IMR-90 (cell line): ENCODE results near the gene ELOVL5. TPM values are rescaled to one million over a fixed set of nuclear protein-coding genes. Genes with fewer than 3 reads are reported as not detected.

Experiments used
- ATAC-seq: fragments of 200-7000 bp; cut with Tn5 transposase; 2 replicates; pipeline ENCODE4 v1.9.1; 2020; ENCODE audit warnings: low read depth, mild to moderate bottlenecking, moderate library complexity
- BruUV-seq: library from RNA; stranded (reverse); fragments of 400-500 nt; replicated peaks from 2 replicates; lab custom pipeline; 2021; lab: Mats Ljungman, UMichigan
- CTCF ChIA-PET: fragments of 300-600 bp; formaldehyde crosslinking; extraction: SDS; loops from one replicate; lab custom pipeline; 2021; ENCODE audit warnings: antibody characterized with exemption; lab: Yijun Ruan, JAX
- POLR2A ChIA-PET: fragments of 300-600 bp; sonication (Branson Sonifier 250); formaldehyde crosslinking; loops from one replicate; lab custom pipeline; 2022; ENCODE audit warnings: antibody characterized with exemption; ENCODE audit not compliant: unreplicated experiment; lab: Charles Lee
- DNase-seq: peaks from one replicate; pipeline ENCODE4 v3.0.0; 2013
- H2AFZ ChIP-seq: replicated peaks from 2 replicates; pipeline ENCODE3; 2013; ENCODE audit warnings: low read length, mild to moderate bottlenecking; ENCODE audit not compliant: poor library complexity
- H2AK5ac ChIP-seq: 2 replicates; pipeline ENCODE4 v1.6.1; 2013; ENCODE audit warnings: low read depth, low read length, inconsistent platforms
- H2AK9ac ChIP-seq: replicated peaks from 2 replicates; pipeline ENCODE3; 2013; ENCODE audit warnings: mild to moderate bottlenecking, low read depth, low read length, moderate library complexity; ENCODE audit not compliant: poor library complexity
- H2BK120ac ChIP-seq: 2 replicates; pipeline ENCODE4 v1.6.1; 2013; ENCODE audit warnings: low read depth, low read length, inconsistent platforms
- H2BK15ac ChIP-seq: 3 replicates; pipeline ENCODE4 v1.6.1; 2013; ENCODE audit warnings: low read depth, low read length, inconsistent platforms
- H2BK20ac ChIP-seq: 2 replicates; pipeline ENCODE4 v1.6.1; 2013; ENCODE audit warnings: low read depth, mild to moderate bottlenecking, inconsistent platforms, low read length, moderate library complexity
- H2BK5ac ChIP-seq: 2 replicates; pipeline ENCODE4 v1.6.1; 2013; ENCODE audit warnings: mild to moderate bottlenecking, low read depth, low read length, inconsistent platforms; ENCODE audit not compliant: poor library complexity, severe bottlenecking
- H3K14ac ChIP-seq: replicated peaks from 2 replicates; pipeline ENCODE4 v1.6.1; 2013; ENCODE audit warnings: low read depth, low read length, inconsistent platforms
- H3K18ac ChIP-seq: 2 replicates; pipeline ENCODE4 v1.6.1; 2013; ENCODE audit warnings: low read depth, low read length, control low read depth
- H3K23ac ChIP-seq: 2 replicates; pipeline ENCODE4 v1.6.1; 2013; ENCODE audit warnings: low read depth, low read length, inconsistent platforms
- H3K27ac ChIP-seq: 2 replicates; pipeline ENCODE4 v1.5.1; 2013; ENCODE audit warnings: mild to moderate bottlenecking, control low read depth, low read length; ENCODE audit not compliant: insufficient read depth
- H3K27me3 ChIP-seq: 2 replicates; pipeline ENCODE4 v1.6.1; 2013; ENCODE audit warnings: low read length; ENCODE audit not compliant: control insufficient read depth, insufficient read depth
- H3K36me3 ChIP-seq: 2 replicates; pipeline ENCODE4 v1.6.1; 2013; ENCODE audit warnings: low read length, mixed read lengths; ENCODE audit not compliant: control insufficient read depth, insufficient read depth
- H3K4ac ChIP-seq: 2 replicates; pipeline ENCODE4 v1.6.1; 2013; ENCODE audit warnings: low read depth, low read length, inconsistent platforms
- H3K4me1 ChIP-seq: 2 replicates; pipeline ENCODE4 v1.6.1; 2013; ENCODE audit warnings: low read length, mixed read lengths; ENCODE audit not compliant: control insufficient read depth, insufficient read depth
- H3K4me2 ChIP-seq: 2 replicates; pipeline ENCODE4 v1.6.1; 2013; ENCODE audit warnings: low read depth, mild to moderate bottlenecking, control low read depth, low read length, moderate library complexity
- H3K4me3 ChIP-seq: 2 replicates; pipeline ENCODE4 v1.5.1; 2013; ENCODE audit warnings: low read depth, mild to moderate bottlenecking, control low read depth, low read length, moderate library complexity; ENCODE audit not compliant: insufficient read depth
- H3K56ac ChIP-seq: 2 replicates; pipeline ENCODE4 v1.6.1; 2013; ENCODE audit warnings: low read length, inconsistent platforms; ENCODE audit not compliant: insufficient read depth; ENCODE audit errors: extremely low read depth
- H3K79me1 ChIP-seq, 2 experiments: 2 replicates each; pipeline ENCODE4 v1.6.1; 2013; ENCODE audit warnings: low read length in 2 of 2, inconsistent platforms in 1 of 2, low read depth in 1 of 2
- H3K9ac ChIP-seq: 2 replicates; pipeline ENCODE4 v1.6.1; 2013; ENCODE audit warnings: low read depth, low read length, control low read depth
- H3K9me1 ChIP-seq: 2 replicates; pipeline ENCODE4 v1.6.1; 2013; ENCODE audit warnings: low read length, inconsistent platforms; ENCODE audit not compliant: insufficient read depth
- H3K9me3 ChIP-seq: 2 replicates; pipeline ENCODE4 v1.6.1; 2013; ENCODE audit warnings: low read length; ENCODE audit not compliant: control insufficient read depth, insufficient read depth
- H4K20me1 ChIP-seq: 2 replicates; pipeline ENCODE4 v1.6.1; 2013; ENCODE audit warnings: low read length, inconsistent platforms; ENCODE audit not compliant: insufficient read depth
- H4K5ac ChIP-seq: 2 replicates; pipeline ENCODE4 v1.6.1; 2013; ENCODE audit warnings: mild to moderate bottlenecking, low read depth, low read length, control low read depth
- H4K8ac ChIP-seq, 2 experiments: 2 replicates each; pipeline ENCODE4 v1.6.1; 2013; ENCODE audit warnings: low read depth in 2 of 2, low read length in 2 of 2, control low read depth in 1 of 2, inconsistent platforms in 1 of 2
- H4K91ac ChIP-seq: 2 replicates; pipeline ENCODE4 v1.6.1; 2013; ENCODE audit warnings: low read depth, low read length, inconsistent platforms; ENCODE audit not compliant: insufficient read depth
- BHLHE40 ChIP-seq: fragments of 150-350 bp; IDR thresholded peaks from 2 replicates; pipeline ENCODE4 v1.6.1; 2016; ENCODE audit warnings: mild to moderate bottlenecking, low read depth, low read length
- CEBPB ChIP-seq: IDR thresholded peaks from 2 replicates; pipeline ENCODE4 v1.6.1; 2012; ENCODE audit warnings: low read depth, low read length, improper control_type of control experiment
- CHD1 ChIP-seq: IDR thresholded peaks from 2 replicates; pipeline ENCODE4 v1.6.1; 2012; ENCODE audit warnings: low read depth, low read length, improper control_type of control experiment
- FOS ChIP-seq: fragments of 150-350 bp; IDR thresholded peaks from 2 replicates; pipeline ENCODE4 v1.6.1; 2016; ENCODE audit warnings: low read depth, low read length
- MAFK ChIP-seq: IDR thresholded peaks from 2 replicates; pipeline ENCODE4 v1.6.1; 2012; ENCODE audit warnings: low read depth, low read length, improper control_type of control experiment
- MAZ ChIP-seq: IDR thresholded peaks from 2 replicates; pipeline ENCODE4 v1.6.1; 2012; ENCODE audit warnings: low read depth, mild to moderate bottlenecking, low read length, improper control_type of control experiment, moderate library complexity, borderline replicate concordance
- MXI1 ChIP-seq: IDR thresholded peaks from 2 replicates; pipeline ENCODE4 v1.6.1; 2012; ENCODE audit warnings: low read depth, mild to moderate bottlenecking, low read length, moderate library complexity, borderline replicate concordance
- NFE2L2 ChIP-seq: fragments of 150-350 bp; IDR thresholded peaks from 2 replicates; pipeline ENCODE4 v1.6.1; 2016; ENCODE audit warnings: low read depth, mild to moderate bottlenecking, low read length
- POLR2A ChIP-seq: IDR thresholded peaks from 2 replicates; pipeline ENCODE4 v1.6.1; 2012; ENCODE audit warnings: mild to moderate bottlenecking, low read depth, low read length
- RAD21 ChIP-seq: IDR thresholded peaks from 2 replicates; pipeline ENCODE4 v1.6.1; 2012; ENCODE audit warnings: low read length, improper control_type of control experiment
- RCOR1 ChIP-seq: IDR thresholded peaks from 2 replicates; pipeline ENCODE4 v1.6.1; 2012; ENCODE audit warnings: mild to moderate bottlenecking, low read length, improper control_type of control experiment; ENCODE audit not compliant: insufficient replicate concordance
- RFX5 ChIP-seq: IDR thresholded peaks from 2 replicates; pipeline ENCODE4 v1.8.0; 2012; ENCODE audit warnings: low read depth, mild to moderate bottlenecking, low read length, moderate library complexity
- SMC3 ChIP-seq: fragments of 150-350 bp; IDR thresholded peaks from 2 replicates; pipeline ENCODE4 v1.6.1; 2016; ENCODE audit warnings: low read depth, mild to moderate bottlenecking, antibody characterized with exemption, low read length, moderate library complexity
- WGBS, 2 experiments: methylation state at CpG; one replicate each; pipeline versions ENCODE4 v1.1.5 to v1.1.7; 2013; ENCODE audit warnings: missing lambda C conversion rate in 2 of 2; ENCODE audit not compliant: insufficient read length in 1 of 2; ENCODE audit errors: extremely low coverage in 2 of 2; 5-methylcytosine and 5-hydroxymethylcytosine counted together
- dilution Hi-C: fragments of 300-500 bp; cut with HindIII; formaldehyde crosslinking; loops from one replicate; pipeline ENCODE4 v1.14.3; 2018; ENCODE audit warnings: low sequenced_read_pairs; ENCODE audit not compliant: unreplicated experiment
- in situ Hi-C: fragments of 300-500 bp; cut with MboI; formaldehyde crosslinking; loops from 3 replicates; pipeline ENCODE4 v1.14.3; 2019; ENCODE audit warnings: low sequenced_read_pairs, inconsistent platforms, mixed read lengths
- intact Hi-C: fragments of 100-400 bp; cut with micrococcal nuclease; formaldehyde crosslinking; loops from 2 replicates; pipeline ENCODE4 v1.10.0; 2022
- polyA plus RNA-seq, 3 experiments: library from polyadenylated mRNA; depleted of rRNA; stranded (reverse); fragments of >200 nt; gene quantifications; 2 replicates each; pipeline ENCODE4 v1.2.3, GENCODE V29; 2012; ENCODE audit warnings: low replicate concordance in 1 of 3
- total RNA-seq: library from RNA; depleted of rRNA; stranded (reverse); fragments of >200 nt; gene quantifications from 2 replicates; pipeline ENCODE4 v1.2.3, GENCODE V29; 2012
- TF ChIP-seq, protein P1 (sequence below): fragments of 150-350 bp; IDR thresholded peaks from 2 replicates; pipeline ENCODE4 v1.6.1; 2016; ENCODE audit warnings: low read depth, mild to moderate bottlenecking, low read length, moderate library complexity, borderline replicate concordance
- TF ChIP-seq, protein P2 (sequence below): fragments of 150-350 bp; IDR thresholded peaks from 2 replicates; pipeline ENCODE4 v1.6.1; 2017; ENCODE audit warnings: mild to moderate bottlenecking, antibody characterized with exemption, low read length, low read depth
- TF ChIP-seq, protein P3 (sequence below): conservative IDR thresholded peaks from 2 replicates; pipeline ENCODE4 v1.5.1; 2012; ENCODE audit warnings: mild to moderate bottlenecking, low read depth, low read length, improper control_type of control experiment

The ELOVL5 gene
- total and polyA plus RNA-seq, 2 of the 4 experiments (the other 2 are of a cell fraction) = 32.1 to 42.3 TPM

DNA sequence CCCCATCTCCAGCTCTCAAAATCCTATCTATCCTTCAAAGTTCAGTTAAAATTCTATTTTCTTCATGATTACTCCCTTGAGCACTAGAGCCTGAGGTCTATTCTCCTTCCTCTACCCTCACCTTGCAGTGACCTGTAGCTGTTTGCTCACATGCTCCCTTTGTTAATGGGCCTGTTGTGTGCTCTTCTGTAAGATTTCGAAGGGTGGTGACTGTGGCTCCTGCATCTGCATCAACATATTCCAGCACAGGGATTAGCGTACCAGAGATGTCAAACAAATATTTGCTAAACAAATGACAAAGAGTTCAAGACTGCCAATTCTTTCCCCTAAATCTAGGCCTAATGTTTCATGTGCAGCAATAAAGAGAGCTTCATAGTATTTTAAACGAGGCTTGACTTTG lies 69.5 kb downstream of the ELOVL5 start:
- no peak overlapping the region for H2AK9ac ChIP-seq
- peaks cover 8% of the 10 kb centered on the region; the same call in 1 of the 2 replicates for H3K9me1 ChIP-seq
- intact Hi-C loops = no loop called here
- no peak overlapping the region for H4K91ac ChIP-seq
- no peak overlapping the region for H3K14ac ChIP-seq
- no peak overlapping the region for H3K4ac ChIP-seq
- POLR2A ChIA-PET = no interaction called here
- CTCF ChIA-PET = interaction anchor here (1.0 kb wide), 1 partner anchor 51 kb away, joined by 3 read pairs; no protein-coding TSS in a partner anchor
- H3K4me3 ChIP-seq = no peak overlapping the region
- H3K9ac ChIP-seq = no peak overlapping the region
- H2BK20ac ChIP-seq = no peak overlapping the region
- H3K56ac ChIP-seq = no peak overlapping the region
- peaks cover 3% of the 10 kb centered on the region; the same call in 1 of the 2 replicates for H3K4me1 ChIP-seq
- ATAC-seq = no peak
- no peak overlapping the region for H3K18ac ChIP-seq
- H3K23ac ChIP-seq = no peak overlapping the region
- H4K5ac ChIP-seq = no peak overlapping the region
- no peaks in the 10 kb centered on the region for H3K9me3 ChIP-seq
- dilution Hi-C loops = no loop called here
- no TSS peak for BruUV-seq
- no peaks in the 10 kb centered on the region; the same call in 1 of the 2 replicates for H4K20me1 ChIP-seq
- no peak overlapping the region for H2BK120ac ChIP-seq
- in situ Hi-C loops = no loop called here
- no peak overlapping the region for H2AK5ac ChIP-seq
- peaks cover 12% of the 10 kb centered on the region for H3K36me3 ChIP-seq
- no peak overlapping the region for H4K8ac ChIP-seq
- no peak overlapping the region for H2BK5ac ChIP-seq
- TF ChIP-seq BHLHE40 = no peak
- TF ChIP-seq, protein P1, sequence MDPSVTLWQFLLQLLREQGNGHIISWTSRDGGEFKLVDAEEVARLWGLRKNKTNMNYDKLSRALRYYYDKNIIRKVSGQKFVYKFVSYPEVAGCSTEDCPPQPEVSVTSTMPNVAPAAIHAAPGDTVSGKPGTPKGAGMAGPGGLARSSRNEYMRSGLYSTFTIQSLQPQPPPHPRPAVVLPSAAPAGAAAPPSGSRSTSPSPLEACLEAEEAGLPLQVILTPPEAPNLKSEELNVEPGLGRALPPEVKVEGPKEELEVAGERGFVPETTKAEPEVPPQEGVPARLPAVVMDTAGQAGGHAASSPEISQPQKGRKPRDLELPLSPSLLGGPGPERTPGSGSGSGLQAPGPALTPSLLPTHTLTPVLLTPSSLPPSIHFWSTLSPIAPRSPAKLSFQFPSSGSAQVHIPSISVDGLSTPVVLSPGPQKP = no peak
- no peak for TF ChIP-seq SMC3
- no peak for TF ChIP-seq RCOR1
- no peak for TF ChIP-seq NFE2L2
- TF ChIP-seq, protein P2, sequence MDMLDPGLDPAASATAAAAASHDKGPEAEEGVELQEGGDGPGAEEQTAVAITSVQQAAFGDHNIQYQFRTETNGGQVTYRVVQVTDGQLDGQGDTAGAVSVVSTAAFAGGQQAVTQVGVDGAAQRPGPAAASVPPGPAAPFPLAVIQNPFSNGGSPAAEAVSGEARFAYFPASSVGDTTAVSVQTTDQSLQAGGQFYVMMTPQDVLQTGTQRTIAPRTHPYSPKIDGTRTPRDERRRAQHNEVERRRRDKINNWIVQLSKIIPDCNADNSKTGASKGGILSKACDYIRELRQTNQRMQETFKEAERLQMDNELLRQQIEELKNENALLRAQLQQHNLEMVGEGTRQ = no peak
- TF ChIP-seq CEBPB = no peak
- no peak for TF ChIP-seq RFX5
- no peak for TF ChIP-seq FOS
- TF ChIP-seq MAZ = no peak
- no peak for TF ChIP-seq CHD1
- no peak for TF ChIP-seq MXI1
- TF ChIP-seq, protein P3, sequence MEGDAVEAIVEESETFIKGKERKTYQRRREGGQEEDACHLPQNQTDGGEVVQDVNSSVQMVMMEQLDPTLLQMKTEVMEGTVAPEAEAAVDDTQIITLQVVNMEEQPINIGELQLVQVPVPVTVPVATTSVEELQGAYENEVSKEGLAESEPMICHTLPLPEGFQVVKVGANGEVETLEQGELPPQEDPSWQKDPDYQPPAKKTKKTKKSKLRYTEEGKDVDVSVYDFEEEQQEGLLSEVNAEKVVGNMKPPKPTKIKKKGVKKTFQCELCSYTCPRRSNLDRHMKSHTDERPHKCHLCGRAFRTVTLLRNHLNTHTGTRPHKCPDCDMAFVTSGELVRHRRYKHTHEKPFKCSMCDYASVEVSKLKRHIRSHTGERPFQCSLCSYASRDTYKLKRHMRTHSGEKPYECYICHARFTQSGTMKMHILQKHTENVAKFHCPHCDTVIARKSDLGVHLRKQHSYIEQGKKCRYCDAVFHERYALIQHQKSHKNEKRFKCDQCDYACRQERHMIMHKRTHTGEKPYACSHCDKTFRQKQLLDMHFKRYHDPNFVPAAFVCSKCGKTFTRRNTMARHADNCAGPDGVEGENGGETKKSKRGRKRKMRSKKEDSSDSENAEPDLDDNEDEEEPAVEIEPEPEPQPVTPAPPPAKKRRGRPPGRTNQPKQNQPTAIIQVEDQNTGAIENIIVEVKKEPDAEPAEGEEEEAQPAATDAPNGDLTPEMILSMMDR = no peak
- no peak for TF ChIP-seq MAFK
- TF ChIP-seq POLR2A = no peak
- no peak for TF ChIP-seq RAD21
- H3K27me3 ChIP-seq = no peaks in the 10 kb centered on the region
- WGBS, 2 experiments = 100% methylated on average over 2 of the region's 3 CpGs; no CpG with 5 or more reads in 1 of the 2 experiments
- H2AFZ ChIP-seq = no peak overlapping the region
- H3K4me2 ChIP-seq = no peak overlapping the region
- no peak overlapping the region for H3K27ac ChIP-seq
- no peak overlapping the region for H2BK15ac ChIP-seq
- peaks cover 35 to 45% of the 10 kb centered on the region in 2 experiments for H3K79me1 ChIP-seq
- no peak for DNase-seq
